Endothelial cell of umbilical vein (primary cell): Measurements from ENCODE around the gene HK1. TPM values are rescaled to one million over a fixed set of nuclear protein-coding genes. Genes with fewer than 3 reads are reported as not detected.
A peak's percentile ranks its signal among the peaks of the same experiment; 100 is the strongest.

Experiments
- BruUV-seq: library from RNA; stranded (reverse); fragments of 400-500 nt; replicated peaks from 2 replicates; lab custom pipeline; 2021; lab: Mats Ljungman, UMichigan
- CTCF ChIA-PET: fragments of 300-600, 350-600 bp; sonication (Branson Sonifier 250); formaldehyde crosslinking; loops from one replicate; lab custom pipeline; 2021; ENCODE audit warnings: antibody characterized with exemption, inconsistent platforms; lab: Charles Lee
- POLR2A ChIA-PET: fragments of 300-600, 350-600 bp; sonication (Branson Sonifier 250); formaldehyde crosslinking; loops from one replicate; lab custom pipeline; 2021; ENCODE audit warnings: antibody characterized with exemption, inconsistent platforms; lab: Charles Lee
- DNase-seq: peaks from one replicate; pipeline ENCODE4 v3.0.0-alpha.2; 2011; ENCODE audit warnings: low read depth, low spot score
- FAIRE-seq: peaks from 2 replicates; lab custom pipeline; 2011; peaks lifted over from hg19 to GRCh38; lab: Jason Lieb, UNC
- H2AFZ ChIP-seq: 2 replicates; pipeline ENCODE4 v1.6.0; 2012; ENCODE audit warnings: low read depth, low read length, control low read depth, inconsistent platforms
- H3K27ac ChIP-seq: 2 replicates; pipeline ENCODE4 v1.5.1; 2011; ENCODE audit warnings: low read depth, mild to moderate bottlenecking, control low read depth, low read length, moderate library complexity; ENCODE audit not compliant: insufficient read depth
- H3K27me3 ChIP-seq, 2 experiments: 2 replicates each; pipeline versions ENCODE4 v1.6.0 to v1.6.1; 2011; ENCODE audit warnings: low read length in 2 of 2, mixed read lengths in 1 of 2; ENCODE audit not compliant: control insufficient read depth in 2 of 2, insufficient read depth in 2 of 2
- H3K36me3 ChIP-seq, 2 experiments: 2 replicates in 1 of 2; 3 replicates in 1 of 2; pipeline ENCODE4 v1.5.1; 2011; ENCODE audit warnings: low read length in 2 of 2, mild to moderate bottlenecking in 1 of 2, moderate library complexity in 1 of 2; ENCODE audit not compliant: control insufficient read depth in 2 of 2, insufficient read depth in 2 of 2; ENCODE audit errors: extremely low read depth in 1 of 2
- H3K4me1 ChIP-seq: 3 replicates; pipeline ENCODE4 v1.5.1; 2011; ENCODE audit warnings: mild to moderate bottlenecking, low read length; ENCODE audit not compliant: control insufficient read depth, insufficient read depth; ENCODE audit errors: extremely low read depth
- H3K4me2 ChIP-seq: 2 replicates; pipeline ENCODE4 v1.6.1; 2011; ENCODE audit warnings: low read length, control low read depth, mixed read lengths; ENCODE audit not compliant: insufficient read depth
- H3K4me3 ChIP-seq, 3 experiments: fragments of 200-600 bp in 1 of 3; sonication (generic), shearing (Covaris generic) in 1 of 3; replicated peaks in 1 of 3; 2 replicates each; pipeline ENCODE4 v1.5.1; 2011 to 2016; ENCODE audit warnings: control low read depth in 3 of 3, low read length in 3 of 3, mild to moderate bottlenecking in 2 of 3, inconsistent platforms in 1 of 3, low read depth in 1 of 3, moderate library complexity in 1 of 3; ENCODE audit not compliant: insufficient read depth in 1 of 3
- H3K79me2 ChIP-seq: 2 replicates; pipeline ENCODE4 v1.6.0; 2012; ENCODE audit warnings: low read length, inconsistent platforms; ENCODE audit not compliant: control insufficient read depth, insufficient read depth
- H3K9ac ChIP-seq: replicated peaks from 2 replicates; pipeline ENCODE3; 2011; ENCODE audit warnings: low read length, control low read depth; ENCODE audit not compliant: insufficient read depth; ENCODE audit errors: extremely low read depth
- H3K9me1 ChIP-seq: replicated peaks from 3 replicates; pipeline ENCODE4 v1.6.0; 2011; ENCODE audit warnings: mild to moderate bottlenecking, low read length; ENCODE audit not compliant: control insufficient read depth, insufficient read depth; ENCODE audit errors: extremely low read depth
- H3K9me3 ChIP-seq: replicated peaks from 2 replicates; pipeline ENCODE4 v1.5.1; 2012; ENCODE audit warnings: low read length, inconsistent platforms; ENCODE audit not compliant: control insufficient read depth, insufficient read depth
- H4K20me1 ChIP-seq: replicated peaks from 2 replicates; pipeline ENCODE3; 2011; ENCODE audit warnings: mild to moderate bottlenecking, low read length; ENCODE audit not compliant: control insufficient read depth, insufficient read depth; ENCODE audit errors: extremely low read depth
- EZH2 ChIP-seq: IDR thresholded peaks from 2 replicates; pipeline ENCODE4 v1.6.1; 2012; ENCODE audit warnings: borderline replicate concordance, low read depth, mild to moderate bottlenecking, moderate library complexity, low read length, inconsistent platforms; ENCODE audit not compliant: severe bottlenecking
- FOS ChIP-seq: IDR thresholded peaks from 2 replicates; pipeline ENCODE4 v1.6.1; 2011; ENCODE audit warnings: mild to moderate bottlenecking, low read length, moderate library complexity, borderline replicate concordance; ENCODE audit not compliant: insufficient read depth
- GATA2 ChIP-seq: IDR thresholded peaks from 2 replicates; pipeline ENCODE4 v1.7.0; 2011; ENCODE audit warnings: low read depth, mild to moderate bottlenecking, moderate library complexity, mixed read lengths, low read length; ENCODE audit not compliant: insufficient read length, insufficient read depth
- JUN ChIP-seq: IDR thresholded peaks from 2 replicates; pipeline ENCODE4 v1.6.1; 2011; ENCODE audit warnings: borderline replicate concordance, low read depth; ENCODE audit not compliant: insufficient read length, insufficient read depth
- MYC ChIP-seq: IDR thresholded peaks from one replicate; pipeline ENCODE4 v1.6.1; 2011; ENCODE audit warnings: mild to moderate bottlenecking, low read depth, low read length
- POLR2A ChIP-seq: IDR thresholded peaks from 2 replicates; pipeline ENCODE4 v1.6.1; 2012; ENCODE audit warnings: low read depth, mild to moderate bottlenecking, control low read depth, low read length
- POLR2AphosphoS5 ChIP-seq: IDR thresholded peaks from 2 replicates; pipeline ENCODE4 v1.6.1; 2012; ENCODE audit warnings: low read depth, mild to moderate bottlenecking, control low read depth, low read length, moderate library complexity; ENCODE audit not compliant: insufficient read depth
- dilution Hi-C: fragments of 300-500 bp; cut with MboI; formaldehyde crosslinking; loops from one replicate; pipeline ENCODE4 v1.15.0; 2019; ENCODE audit warnings: low sequenced_read_pairs; ENCODE audit not compliant: extremely low pct_ligation_motif_present
- intact Hi-C: fragments of 100-400 bp; cut with micrococcal nuclease; formaldehyde crosslinking; loops from one replicate; pipeline ENCODE4 v1.10.0; 2022
- polyA plus RNA-seq, 4 experiments: library from polyadenylated mRNA; depleted of rRNA in 3 of 4; stranded (reverse) in 3 of 4; unstranded in 1 of 4; fragments of >200 nt; gene quantifications; 2 replicates each; pipeline versions ENCODE4 v1.2.1 to v1.2.3, GENCODE V29; 2011 to 2012; ENCODE audit warnings: missing spikeins in 1 of 4
- total RNA-seq: library from RNA; stranded (reverse); gene quantifications from 2 replicates; pipeline ENCODE4 v1.2.3, GENCODE V29; 2021
- TF ChIP-seq, protein P1 (sequence below): IDR thresholded peaks from 2 replicates; pipeline ENCODE4 v1.6.1; 2011; ENCODE audit not compliant: insufficient read depth, insufficient read length
- TF ChIP-seq, protein P2 (sequence below), 2 donors: IDR thresholded peaks; 1 replicate in 1 of 2; 2 replicates in 1 of 2; pipeline ENCODE4 v1.5.1; 2011; ENCODE audit warnings: low read length in 2 of 2, mild to moderate bottlenecking in 2 of 2, moderate library complexity in 2 of 2, control low read depth in 1 of 2, inconsistent platforms in 1 of 2, low read depth in 1 of 2; ENCODE audit not compliant: insufficient read depth in 1 of 2; ENCODE audit errors: extremely low read depth in 1 of 2

HK1 gene
- total and polyA plus RNA-seq, 2 donors (not counting 3 experiments of a cell fraction or from before 2014, with no cell fraction given), result 50.8 to 121 TPM

DNA sequence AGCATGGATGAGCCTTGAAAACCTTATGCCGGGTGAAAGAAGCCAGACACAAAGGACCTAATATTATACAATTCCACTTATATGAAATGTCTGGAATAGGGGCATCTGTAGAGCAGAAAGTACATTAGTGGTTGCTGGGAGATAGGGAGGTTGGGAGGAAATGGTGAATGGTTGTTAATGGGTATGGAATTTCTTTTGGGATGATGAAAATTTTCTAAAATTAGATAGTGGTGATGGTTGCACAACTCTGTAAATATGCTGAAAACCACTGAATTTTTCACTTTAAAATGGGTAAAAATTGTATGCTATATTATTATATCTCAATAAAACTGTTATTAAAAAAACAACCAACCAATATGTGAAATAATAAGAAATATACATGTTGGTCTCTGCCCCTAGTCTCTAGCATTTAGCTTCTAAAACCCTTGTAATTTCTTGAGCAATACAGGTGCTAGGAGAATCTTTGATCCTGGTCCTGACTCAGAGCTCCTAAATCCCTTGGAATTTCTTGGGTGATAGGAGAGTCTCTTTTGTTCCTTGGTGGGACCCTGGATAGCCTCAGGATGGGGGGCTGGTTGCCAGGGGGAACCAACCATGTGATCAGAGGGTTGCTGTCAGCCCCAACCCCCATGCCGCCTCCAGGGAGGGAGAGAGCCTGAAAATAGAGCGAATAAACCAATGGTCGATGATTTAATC lies 74.4 kb downstream of the HK1 start:
- intact Hi-C loops, result no loop called here
- Histone ChIP-seq H3K9me3 (no peaks in the 10 kb centered on the region), H3K9me1 (no peaks in the 10 kb centered on the region), H4K20me1 (no peaks in the 10 kb centered on the region), H2AFZ (no peak overlapping the region), H3K36me3 (no peaks in the 10 kb centered on the region), H3K4me2 (peak overlapping the region; percentile 13), H3K9ac (no peak overlapping the region), H3K79me2 (peaks cover 34% of the 10 kb centered on the region), H3K27ac (no peak overlapping the region), H3K4me3 (no peak overlapping the region), H3K27me3 (no peaks in the 10 kb centered on the region), H3K4me1 (peaks cover 27% of the 10 kb centered on the region)
- BruUV-seq, result no TSS peak
- dilution Hi-C loops, result no loop called here
- ChIA-PET CTCF (interaction anchor here (0.5 to 0.8 kb wide), 2 partner anchors 12 to 1966 kb away, joined by 3 to 4 read pairs; partner anchors contain the start of gene SLC29A3), POLR2A (no interaction called here)
- DNase-seq (no peak), FAIRE-seq (no peak)
- no peak for TF ChIP-seq POLR2AphosphoS5
- no peak for TF ChIP-seq FOS
- TF ChIP-seq, protein P1, sequence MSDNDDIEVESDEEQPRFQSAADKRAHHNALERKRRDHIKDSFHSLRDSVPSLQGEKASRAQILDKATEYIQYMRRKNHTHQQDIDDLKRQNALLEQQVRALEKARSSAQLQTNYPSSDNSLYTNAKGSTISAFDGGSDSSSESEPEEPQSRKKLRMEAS, result no peak
- no peak for TF ChIP-seq POLR2A
- TF ChIP-seq JUN, result no peak
- no peak for TF ChIP-seq GATA2
- TF ChIP-seq, protein P2, sequence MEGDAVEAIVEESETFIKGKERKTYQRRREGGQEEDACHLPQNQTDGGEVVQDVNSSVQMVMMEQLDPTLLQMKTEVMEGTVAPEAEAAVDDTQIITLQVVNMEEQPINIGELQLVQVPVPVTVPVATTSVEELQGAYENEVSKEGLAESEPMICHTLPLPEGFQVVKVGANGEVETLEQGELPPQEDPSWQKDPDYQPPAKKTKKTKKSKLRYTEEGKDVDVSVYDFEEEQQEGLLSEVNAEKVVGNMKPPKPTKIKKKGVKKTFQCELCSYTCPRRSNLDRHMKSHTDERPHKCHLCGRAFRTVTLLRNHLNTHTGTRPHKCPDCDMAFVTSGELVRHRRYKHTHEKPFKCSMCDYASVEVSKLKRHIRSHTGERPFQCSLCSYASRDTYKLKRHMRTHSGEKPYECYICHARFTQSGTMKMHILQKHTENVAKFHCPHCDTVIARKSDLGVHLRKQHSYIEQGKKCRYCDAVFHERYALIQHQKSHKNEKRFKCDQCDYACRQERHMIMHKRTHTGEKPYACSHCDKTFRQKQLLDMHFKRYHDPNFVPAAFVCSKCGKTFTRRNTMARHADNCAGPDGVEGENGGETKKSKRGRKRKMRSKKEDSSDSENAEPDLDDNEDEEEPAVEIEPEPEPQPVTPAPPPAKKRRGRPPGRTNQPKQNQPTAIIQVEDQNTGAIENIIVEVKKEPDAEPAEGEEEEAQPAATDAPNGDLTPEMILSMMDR (IDR thresholded peaks at IDR 0.05; ENCODE audit: extremely low read depth in 1 of 2, insufficient read depth in 1 of 2, low read depth in 1 of 2, low read length in 2 of 2), result no peak
- TF ChIP-seq MYC, result no peak
- no peak for TF ChIP-seq EZH2
